Left colon (tissue), 2 donors: ENCODE results near the gene TRERF1. TPM values are rescaled to one million over a fixed set of nuclear protein-coding genes. Genes with fewer than 3 reads are reported as not detected.

Source experiments
- ATAC-seq: fragments of 200-7000 bp; cut with Tn5 transposase; one replicate; pipeline ENCODE4 v1.9.1; 2020; ENCODE audit warnings: mild to moderate bottlenecking, moderate library complexity
- DNase-seq, 2 donors: peaks; one replicate each; pipeline ENCODE4 v3.0.0-alpha.2; 2020
- intact Hi-C, 2 donors: fragments of 100-400 bp; cut with DNase I in 1 of 2; cut with micrococcal nuclease in 1 of 2; formaldehyde crosslinking; loops; one replicate each; pipeline versions ENCODE4 v1.11.2 to v1.14.0; 2022; cut with DNase I, micrococcal nuclease
- total RNA-seq, 2 donors: library from RNA; stranded (reverse); fragmentation: NEBNext Ultra II Directional; extraction: Animal tissue kit (Norgen Biotek cat#: 25700); gene quantifications; one replicate each; pipeline ENCODE4 v1.2.1, GENCODE V29; 2021
- donor health status: DM: no; HTN: no; CAD: no.
- donor health status: DM: yes; HTN: yes; CAD: no.

TRERF1 gene
- total RNA-seq, 2 donors from 2014 or later: 2.3 to 4.0 TPM

DNA sequence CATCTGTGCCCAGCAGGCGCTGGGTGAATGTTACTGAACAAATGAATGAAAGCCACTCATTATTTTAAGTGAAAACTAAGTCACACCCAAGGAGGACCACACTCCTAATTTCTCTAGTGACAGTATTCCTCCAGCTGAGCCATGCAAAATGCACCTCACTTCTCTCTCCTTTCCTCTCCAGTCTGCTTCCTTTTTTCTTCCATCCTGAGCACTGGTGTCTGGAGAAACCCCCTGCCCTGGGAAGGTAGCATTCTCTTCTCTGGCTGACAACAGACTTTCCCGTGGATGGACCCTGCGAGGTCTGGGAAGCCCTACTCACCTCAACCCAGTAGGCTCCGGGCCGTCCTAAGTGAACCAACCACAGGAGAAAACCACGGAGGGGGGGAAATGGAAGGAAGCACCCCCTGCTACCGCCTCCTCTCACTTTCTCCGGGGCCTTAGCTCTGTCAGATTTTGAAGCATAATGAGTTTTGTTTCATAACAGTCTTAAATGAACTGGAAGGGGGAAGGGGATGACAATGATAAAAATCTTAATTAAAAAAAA is 22.6 kb downstream of the TRERF1 start:
- no peak for ATAC-seq
- intact Hi-C loops: no loop called here

DNA sequence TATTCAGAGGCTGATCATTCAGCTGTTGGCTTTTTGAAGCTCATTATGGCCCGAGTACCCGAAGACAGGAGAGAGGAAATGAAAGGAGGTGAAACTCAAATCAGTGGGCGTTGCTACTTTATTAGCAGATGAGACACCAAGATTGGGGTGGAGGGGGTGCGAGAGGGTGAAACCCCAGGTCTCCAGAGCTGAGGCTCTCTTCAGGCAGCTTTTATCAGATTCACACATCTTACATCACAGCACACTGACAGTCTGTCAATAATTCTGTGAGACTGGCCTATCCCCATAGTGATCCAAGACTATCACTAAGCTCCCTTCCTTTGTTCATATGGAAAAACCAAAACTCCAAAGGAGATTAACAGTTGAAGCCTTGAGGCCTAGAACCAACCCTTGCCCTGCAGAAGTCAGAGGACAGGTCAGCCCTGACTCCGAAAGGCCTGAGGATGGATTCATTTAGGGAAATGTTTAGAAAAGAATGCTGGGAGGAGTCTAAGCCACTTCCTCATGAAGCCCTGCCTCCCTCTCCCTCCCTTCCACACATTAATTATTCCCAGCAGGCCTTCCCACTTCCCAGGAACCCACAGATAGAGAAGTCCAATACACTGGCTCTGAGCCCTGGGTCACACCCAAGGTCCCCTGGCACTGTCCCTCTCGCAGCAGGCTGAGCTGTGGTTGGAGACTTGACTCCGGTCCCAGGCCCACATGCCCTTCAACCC is 23.2 kb downstream of the TRERF1 start:
- peak; percentile 94 for ATAC-seq
- intact Hi-C loops: no loop called here
- no peak for DNase-seq

More for the DNA sequence above, 22.6 kb downstream of the TRERF1 start:
- DNase-seq: no peak

DNA sequence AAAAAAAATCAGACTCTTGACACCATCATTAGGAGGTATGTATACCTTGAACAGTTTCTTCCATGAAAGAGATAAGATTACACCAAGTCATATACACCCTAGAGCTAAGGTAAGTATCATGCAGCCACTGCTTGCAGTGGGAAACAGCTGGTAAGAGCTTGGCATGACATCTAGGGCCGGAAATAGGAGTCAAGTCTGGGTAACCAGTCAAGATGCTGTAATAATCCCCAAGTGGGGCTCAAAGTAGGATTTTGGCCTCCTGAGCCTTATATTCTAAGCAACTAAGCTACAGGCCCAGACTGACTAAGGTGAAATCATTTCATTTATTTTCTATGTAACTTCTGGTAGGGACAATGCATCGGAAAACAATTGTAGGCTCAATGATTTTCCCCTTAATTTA is 23.9 kb downstream of the TRERF1 start:
- intact Hi-C loops: no loop called here
- ATAC-seq (no peak), DNase-seq (no peak)

DNA sequence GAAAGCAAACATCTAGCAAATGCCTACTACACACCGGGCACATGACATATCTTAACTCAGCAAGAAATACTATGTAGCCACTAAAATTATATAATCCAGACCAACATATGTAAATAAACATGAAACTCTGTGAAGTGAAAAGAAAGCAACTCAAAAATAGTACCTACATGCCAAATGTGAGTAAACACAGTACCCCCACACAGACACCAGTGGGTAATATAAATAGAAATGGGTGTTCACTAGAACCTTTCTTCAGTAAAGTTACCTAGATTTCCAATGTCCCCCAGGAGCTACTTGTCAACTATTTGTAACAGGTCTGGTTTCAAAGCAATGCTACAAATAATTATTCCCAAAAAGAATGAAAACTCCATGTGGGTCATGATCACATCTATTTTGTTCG is 25.5 kb downstream of the TRERF1 start:
- intact Hi-C loops: no loop called here
- ATAC-seq (no peak), DNase-seq (no peak)

DNA sequence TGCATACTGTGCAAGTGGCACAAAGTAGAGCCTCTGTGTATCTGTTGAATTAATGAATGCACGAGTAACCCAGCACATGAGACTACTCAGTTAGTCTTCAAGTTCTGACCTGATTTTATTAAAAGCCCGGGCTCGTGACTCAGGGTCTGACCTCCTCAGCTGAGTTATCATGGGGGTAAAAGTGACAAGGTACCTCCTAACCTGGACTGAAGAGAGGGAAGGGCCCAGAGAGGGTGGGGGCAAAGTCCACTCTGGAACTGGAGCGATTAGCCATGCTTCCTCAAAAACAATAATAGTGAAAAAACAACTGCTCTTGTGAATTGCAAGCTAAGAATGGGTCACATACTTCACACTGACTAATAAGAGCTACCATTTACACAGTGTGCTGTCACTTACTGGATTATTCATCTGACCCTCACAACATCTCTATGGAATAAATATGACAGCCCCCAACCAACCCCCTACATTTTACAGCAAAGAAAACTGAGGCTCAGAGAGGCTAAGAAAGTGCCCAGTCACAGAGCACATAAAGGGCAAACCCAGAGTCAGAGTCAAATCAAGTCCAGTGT is 26.7 kb downstream of the TRERF1 start:
- DNase-seq: no peak
- ATAC-seq: peak; percentile 71
- intact Hi-C loops: no loop called here

DNA sequence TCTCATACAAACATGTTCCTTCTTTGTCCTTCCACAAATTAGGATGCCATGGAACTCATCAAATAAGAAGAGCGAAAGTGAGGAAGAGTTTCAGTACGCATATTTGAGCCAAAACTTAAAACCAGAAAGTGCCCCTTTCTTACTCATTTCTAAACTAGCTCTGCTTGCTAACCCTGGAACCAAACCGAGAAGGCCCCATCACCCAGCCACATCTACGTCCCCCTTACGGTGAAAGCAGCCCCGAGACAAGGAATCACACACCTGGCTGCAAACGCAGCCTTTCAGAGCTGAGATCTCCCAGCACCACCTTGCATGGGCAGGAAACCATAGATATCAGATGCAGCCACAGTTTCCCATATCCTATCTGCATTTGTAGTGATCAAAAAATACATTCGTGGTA is 28.5 kb downstream of the TRERF1 start:
- no peak for ATAC-seq
- intact Hi-C loops: no loop called here
- DNase-seq: no peak

DNA sequence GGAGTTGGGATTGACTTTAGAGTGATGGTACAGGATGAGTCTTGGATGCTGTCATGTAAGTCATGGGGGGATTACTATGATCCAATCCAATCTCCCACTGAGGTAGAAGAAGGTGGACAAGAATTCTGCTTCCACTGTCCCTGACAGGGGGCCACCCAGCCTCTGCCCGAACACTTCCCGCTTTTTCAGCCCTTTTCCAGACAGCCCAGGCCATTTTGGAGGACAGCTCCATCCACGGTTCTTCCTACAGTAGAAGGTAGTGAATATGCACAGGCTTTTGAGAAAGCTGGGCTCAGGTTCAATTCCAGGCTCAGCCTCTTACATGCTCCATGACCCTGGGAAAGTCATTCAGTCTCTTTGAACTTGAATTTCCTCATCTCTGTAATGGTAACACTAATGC is 31.0 kb downstream of the TRERF1 start:
- DNase-seq (no peak), ATAC-seq (no peak)
- intact Hi-C loops: no loop called here

DNA sequence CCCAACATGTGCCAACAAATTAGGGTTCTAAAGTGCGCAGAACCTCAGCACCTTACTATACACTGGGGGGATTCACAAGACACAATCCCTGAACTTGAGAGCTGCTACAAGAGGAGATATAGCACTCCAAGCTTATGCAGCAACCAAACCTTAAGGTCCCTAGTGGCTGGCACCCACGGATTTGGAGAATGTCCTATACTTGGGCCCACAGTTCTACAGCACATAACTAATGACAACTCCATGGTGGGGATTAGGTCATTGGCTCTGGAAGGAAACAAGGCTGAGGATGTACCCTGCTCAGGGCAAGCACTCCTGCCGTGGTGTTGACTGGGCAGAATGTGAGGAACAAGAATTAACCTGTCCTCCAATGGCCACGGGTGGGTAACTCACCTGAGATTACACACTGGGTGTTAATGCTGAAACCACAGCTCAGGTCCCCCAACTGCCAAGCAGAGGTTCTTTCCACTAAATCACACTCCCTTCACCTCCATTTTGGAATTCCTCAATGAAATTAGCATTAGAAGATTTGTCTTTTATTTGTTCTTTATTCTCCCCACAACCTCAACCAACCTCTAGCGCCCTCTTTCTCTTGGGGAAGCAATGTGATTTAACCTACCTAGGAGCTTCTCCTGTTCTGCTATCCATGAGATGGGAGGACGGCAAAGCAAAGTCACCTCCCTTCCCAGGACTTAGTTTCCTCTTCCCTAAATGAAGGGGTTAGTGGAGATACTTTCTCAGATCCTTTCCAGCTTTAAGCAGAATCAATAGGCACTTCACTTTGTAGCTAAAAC is 32.0 kb downstream of the TRERF1 start:
- DNase-seq (no peak), ATAC-seq (no peak)
- intact Hi-C loops: no loop called here

DNA sequence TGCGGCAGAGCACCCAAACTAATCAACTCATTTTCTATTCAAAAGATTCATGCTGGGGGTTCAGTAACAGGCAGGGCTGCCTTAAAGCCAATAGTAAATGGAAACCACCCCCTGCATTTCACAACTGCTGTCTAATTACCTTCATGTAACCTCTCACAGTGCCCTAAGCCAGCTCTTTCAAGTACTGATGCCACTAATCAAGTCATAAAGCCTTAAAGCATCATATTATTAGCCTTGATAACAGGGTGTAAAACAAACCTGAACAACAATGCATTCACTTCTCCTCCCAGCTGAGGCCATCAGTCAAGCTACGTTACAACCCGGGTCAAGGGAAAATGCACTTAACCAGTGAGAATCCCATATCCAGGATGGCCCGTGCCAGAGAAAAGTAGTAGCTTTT is 33.0 kb downstream of the TRERF1 start:
- DNase-seq (no peak), ATAC-seq (no peak)
- intact Hi-C loops: no loop called here

DNA sequence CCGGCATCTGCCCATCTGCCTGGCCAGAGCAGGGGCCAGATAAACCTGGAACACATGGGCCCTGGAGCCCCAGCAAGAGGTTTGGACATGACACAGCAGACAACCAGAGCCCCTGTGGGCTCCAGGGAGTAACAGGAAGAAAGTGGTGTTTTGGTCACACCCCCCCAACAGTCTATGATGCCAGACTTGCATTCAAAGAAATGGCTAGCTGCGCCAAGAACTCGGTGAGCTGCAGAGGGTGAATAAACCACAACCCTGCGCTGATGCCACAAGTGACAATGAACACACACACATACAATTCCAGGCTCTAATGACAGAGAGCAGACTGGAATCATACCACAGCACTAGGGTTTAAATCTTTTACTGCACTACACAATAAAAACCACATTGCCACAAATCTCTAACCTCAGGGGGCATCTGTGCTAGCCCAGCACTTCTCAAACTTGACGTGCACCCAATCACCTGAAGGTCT is 34.0 kb downstream of the TRERF1 start:
- ATAC-seq: no peak
- intact Hi-C loops: no loop called here
- DNase-seq: no peak

DNA sequence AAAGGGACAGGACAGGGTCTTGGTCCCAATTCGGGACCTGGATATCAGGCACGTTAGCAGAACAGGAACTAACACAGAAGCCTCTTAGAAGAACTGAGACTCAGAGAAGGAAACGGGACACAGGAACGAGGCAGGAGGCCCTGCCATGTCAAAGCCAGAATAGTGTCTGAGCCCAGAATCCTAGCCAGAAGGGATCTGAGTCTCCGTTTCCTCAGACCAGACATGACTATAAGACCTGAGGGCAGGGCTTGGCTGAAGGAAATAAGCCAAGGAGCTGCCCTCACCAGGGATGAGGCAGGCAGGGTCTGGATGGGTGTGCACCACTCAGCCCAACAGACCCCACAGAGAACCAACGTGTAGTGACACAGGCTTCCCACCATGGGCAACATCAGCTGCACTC is 40.3 kb downstream of the TRERF1 start:
- ATAC-seq (no peak), DNase-seq (no peak)
- intact Hi-C loops: no loop called here

DNA sequence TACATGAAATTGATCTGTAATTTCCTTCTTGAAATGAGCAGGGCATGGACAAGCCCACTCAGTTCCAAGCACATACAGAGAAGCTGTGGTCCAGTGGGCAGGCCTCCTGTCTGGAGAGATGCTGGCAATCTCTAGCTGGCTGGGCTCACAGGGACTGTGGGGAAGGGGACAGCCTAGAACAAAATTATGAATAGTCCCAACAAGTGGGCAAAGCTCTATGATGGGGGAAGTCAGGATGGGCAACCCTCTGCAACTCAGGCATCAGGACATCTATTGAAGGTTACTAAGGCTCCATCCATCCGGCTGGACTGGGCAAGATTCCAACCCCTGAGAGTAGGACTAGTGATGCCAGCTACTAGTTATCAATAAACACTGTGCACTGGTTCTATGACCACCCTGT is 40.9 kb downstream of the TRERF1 start:
- ATAC-seq: no peak
- intact Hi-C loops: no loop called here
- no peak for DNase-seq

DNA sequence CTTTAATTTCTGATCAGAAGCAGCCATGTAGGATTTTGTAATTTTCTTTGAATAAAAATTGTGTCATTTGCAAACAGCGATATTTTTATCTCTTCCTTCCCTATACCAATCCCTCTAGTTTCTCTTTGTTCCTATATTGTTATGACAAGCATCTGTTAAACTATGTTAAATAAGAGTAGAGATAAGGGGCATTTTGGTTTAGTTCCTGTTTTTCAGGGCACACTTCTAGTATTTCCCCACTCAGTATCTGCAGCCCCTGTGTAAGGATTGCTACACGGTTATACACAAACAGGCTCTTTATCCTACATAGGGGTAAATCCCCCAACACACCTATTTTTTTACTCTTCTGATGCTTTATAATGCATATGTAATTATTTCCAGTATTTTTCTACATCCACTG is 42.1 kb downstream of the TRERF1 start:
- DNase-seq (no peak), ATAC-seq (no peak)
- intact Hi-C loops: no loop called here

DNA sequence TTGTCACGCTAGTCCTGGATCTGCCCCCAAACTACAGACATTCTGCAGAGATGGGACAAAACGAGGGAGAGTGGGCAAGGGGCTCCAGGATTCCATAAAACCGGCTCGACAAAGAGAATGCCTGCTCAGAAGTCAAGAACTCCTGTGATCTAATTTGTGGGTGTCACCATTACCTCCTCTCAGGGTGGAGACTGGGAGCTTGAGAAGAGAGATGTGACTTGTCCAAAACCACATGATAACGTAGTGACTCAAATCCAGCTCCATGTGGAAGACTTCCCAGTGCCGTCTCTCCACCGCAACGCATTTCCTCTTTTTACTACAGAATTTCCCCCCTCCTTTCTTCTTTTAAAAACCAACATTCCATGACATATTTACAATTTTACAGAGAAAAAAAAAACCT is 44.3 kb downstream of the TRERF1 start:
- DNase-seq (no peak), ATAC-seq (no peak)
- intact Hi-C loops: no loop called here

DNA sequence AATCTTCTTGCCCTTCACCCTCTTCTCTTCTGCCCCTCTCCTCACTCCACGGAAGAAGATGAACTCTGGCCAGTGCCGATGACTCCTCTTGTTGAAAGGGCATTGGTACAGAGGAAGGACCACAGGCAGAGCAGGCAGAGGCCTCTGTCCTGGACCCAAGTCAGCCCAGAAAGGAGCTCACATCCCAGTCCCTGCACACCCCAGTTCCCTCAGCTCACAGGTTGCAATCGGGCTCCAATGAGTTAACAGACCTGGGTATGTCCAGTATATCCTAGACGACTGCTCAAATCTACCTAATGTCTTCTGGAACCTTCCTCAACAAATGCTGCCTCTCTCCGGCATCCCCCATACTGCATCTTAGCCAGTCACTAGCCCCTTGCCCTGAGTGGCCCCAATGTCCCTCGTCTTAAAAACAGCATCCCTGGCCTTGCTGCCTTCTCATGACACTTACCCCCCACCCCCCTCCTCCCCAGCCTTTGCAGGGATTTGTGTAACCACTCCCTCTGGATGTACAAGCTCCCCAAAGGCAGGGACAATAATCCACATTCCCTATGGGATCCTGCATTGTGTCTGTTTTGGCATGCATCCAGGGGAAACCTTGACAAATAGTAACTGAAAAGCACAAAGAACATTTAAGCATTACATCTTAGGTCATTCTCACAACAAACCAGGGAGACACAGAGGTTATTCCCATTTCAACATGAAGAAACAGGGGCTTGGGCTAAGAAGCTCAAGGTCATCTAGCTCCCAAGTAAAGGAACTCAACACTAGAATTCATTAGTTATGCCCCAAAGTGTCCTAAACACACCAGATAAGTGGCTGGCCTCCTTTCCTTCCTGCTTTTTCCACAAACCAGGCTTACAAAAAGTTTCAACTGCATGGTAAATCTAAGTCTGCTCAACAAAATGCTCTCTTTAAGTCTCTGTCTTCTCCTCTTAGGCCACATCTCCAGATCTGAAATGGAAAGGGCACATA is 45.1 kb downstream of the TRERF1 start:
- no peak for DNase-seq
- intact Hi-C loops: no loop called here
- no peak for ATAC-seq

DNA sequence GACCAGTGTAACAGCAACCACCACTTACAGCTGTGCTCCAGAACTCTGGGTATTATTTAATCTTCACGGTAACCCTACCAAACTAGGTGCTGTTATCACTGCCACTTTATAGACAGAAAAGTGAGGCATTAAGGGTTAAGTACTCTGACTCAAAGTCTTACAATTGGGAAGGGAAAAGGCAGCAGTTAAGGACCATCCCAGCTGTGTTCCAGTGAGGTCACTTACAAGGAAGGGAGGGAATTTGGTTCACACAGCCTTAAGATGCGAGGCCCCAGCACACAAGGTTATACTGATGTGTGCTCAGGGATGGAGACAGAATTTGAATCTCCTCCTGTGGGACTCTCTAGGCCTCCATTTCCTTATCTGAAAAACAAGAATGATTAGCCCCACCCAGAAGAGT is 46.7 kb downstream of the TRERF1 start:
- no peak for ATAC-seq
- intact Hi-C loops: no loop called here
- DNase-seq: no peak

DNA sequence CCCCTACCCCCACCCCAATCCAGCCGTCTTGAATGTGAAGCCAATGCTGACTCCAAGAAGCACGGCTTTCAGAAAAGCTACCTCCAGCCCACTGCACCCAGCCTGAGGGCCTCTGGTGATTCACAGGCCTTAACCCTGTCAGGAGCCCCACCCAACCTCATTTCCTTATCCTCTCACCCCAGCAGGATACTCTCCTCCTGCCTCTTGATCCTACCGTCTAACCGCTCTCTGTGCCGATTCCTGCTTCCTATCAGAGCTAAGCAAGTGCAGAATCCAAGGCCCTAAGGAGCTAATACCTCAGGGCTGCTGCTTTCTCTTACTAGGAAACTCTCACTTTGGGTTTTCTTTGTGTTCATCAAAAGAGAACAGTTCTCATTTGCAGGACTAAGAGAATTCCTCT is 47.2 kb downstream of the TRERF1 start:
- peak; percentile 97 for ATAC-seq
- intact Hi-C loops: no loop called here
- peak; percentile 53 to 61 for DNase-seq

DNA sequence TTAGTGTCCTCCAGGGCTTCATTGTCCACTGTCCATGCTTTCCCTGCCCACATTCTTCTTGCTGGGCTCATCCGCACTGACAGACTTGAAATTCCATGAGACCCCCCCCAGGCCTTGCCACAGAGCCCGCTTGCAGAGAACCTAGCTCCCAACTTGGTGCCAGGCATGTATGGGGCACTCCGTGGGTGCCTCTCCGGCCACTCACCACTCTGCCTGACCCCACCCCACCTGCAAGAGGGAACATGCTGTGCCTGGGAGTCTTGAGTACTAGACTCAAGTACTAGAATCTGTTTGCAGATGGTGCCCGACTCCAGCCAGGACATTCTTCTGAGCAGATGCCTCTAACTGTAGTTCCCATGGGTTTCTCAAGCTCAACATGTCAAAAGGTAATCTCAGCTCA is 47.9 kb downstream of the TRERF1 start:
- intact Hi-C loops: no loop called here
- ATAC-seq (no peak), DNase-seq (no peak)

DNA sequence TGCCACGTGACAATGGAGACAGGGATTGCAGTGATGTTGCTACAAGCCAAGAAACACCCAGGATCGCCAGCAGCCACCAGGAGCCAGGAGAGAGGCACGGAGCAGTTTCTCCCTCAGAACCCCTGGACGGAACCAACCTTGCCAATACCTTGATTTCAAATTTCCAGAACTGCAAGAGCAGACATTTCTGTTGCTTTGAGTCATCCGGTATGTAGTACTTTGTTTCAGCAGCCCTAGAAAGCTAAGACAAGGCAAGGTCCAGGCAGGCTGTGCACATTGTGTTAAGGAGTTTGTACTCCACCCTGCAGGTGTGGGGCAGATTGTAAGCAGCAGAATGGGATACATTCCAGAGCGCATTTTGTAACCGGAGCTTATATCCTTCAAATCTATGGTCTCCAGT is 48.3 kb downstream of the TRERF1 start:
- DNase-seq: peak in 1 of 2 donors; percentile 26
- intact Hi-C loops: no loop called here
- peak; percentile 84 for ATAC-seq
